ENCODE measurements around the gene IL25.

The IL25 gene

DNA sequence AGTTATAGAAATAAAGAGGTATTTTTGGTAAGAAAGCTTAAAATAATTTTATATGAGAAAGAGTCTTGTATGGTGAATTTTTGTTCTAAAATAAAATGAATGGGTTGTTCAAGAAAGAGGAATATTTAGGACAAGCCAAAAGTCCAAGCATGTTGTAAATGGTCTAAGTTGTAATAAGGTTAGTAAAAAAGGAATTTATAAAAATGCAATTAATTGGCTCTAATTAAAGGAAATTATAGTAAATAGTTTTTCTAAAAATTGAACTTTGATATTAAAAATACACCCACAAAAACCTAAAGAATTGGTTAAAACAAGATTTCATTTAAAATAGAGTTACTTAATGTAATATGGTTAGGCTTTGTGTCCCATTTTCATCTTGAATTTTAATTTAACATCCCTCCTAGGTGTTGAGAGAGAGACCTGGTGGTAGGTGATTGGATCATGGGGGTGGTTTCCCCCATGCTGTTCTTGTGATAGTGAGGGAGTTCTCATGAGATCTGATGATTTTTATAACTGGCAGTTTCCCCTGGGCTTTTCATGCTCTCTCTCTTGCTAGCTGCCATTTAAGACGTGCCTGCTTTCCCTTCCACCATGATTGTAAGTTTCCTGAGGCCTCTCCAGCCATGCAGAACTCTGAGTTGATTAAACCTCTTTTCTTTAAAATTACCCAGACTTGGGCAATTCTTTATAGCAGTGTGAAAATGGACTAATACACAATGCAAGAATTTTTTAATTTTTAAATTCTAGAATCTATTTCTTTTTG, 32.9 kb upstream of the IL25 start:
- no peak for DNase-seq

DNA sequence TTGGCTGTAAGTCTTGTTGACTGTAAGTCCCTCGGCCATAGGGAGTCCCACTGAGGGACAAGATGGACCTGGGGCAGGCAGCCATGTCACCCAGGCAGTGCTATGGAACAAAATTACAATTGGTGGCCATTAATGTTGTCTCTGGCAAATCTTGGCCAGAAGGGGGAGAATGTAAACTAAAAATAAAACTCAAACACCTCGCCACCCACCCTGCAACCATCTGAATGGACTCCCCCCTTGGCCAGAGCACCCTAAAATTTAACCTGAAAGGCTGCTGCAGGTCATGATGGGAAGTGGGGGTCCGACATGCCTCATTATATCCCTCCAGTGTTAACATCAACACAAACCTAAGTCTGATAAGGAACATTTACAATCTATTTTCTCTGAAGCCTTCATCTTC, 28.1 kb upstream of the IL25 start:
- peaks cover 3% of the 10 kb centered on the region for H3K9me3 ChIP-seq (ENCODE audit: control insufficient read depth, low read length)
- H3K9ac ChIP-seq (ENCODE audit: low read length): no peak overlapping the region
- H3K18ac ChIP-seq (ENCODE audit: low read depth in 1 of 2, low read length in 2 of 2): no peak overlapping the region
- no peak overlapping the region for H2AFZ ChIP-seq (ENCODE audit: low read depth, low read length)
- no peak overlapping the region for H2BK15ac ChIP-seq (ENCODE audit: low read depth, poor library complexity, severe bottlenecking)
- H4K8ac ChIP-seq (ENCODE audit: low read length): no peak overlapping the region
- H2AK5ac ChIP-seq (ENCODE audit: low read length, severe bottlenecking): no peak overlapping the region
- H3K4me3 ChIP-seq (ENCODE audit: insufficient read depth in 1 of 2, low read depth in 1 of 2, low read length in 2 of 2): no peak overlapping the region
- no peak for DNase-seq
- no peak overlapping the region for H2BK120ac ChIP-seq (ENCODE audit: low read depth, low read length)
- WGBS: 73% methylated on average over 3 of the region's 3 CpGs
- no peak overlapping the region for H3K27ac ChIP-seq (ENCODE audit: low read length, poor library complexity, severe bottlenecking)
- H3K4ac ChIP-seq (ENCODE audit: low read depth in 1 of 2, low read length in 2 of 2): no peak overlapping the region
- H2BK5ac ChIP-seq (ENCODE audit: low read depth, low read length, poor library complexity, severe bottlenecking): no peak overlapping the region
- H4K91ac ChIP-seq (ENCODE audit: low read length): no peak overlapping the region
- no peak overlapping the region for H3K14ac ChIP-seq (ENCODE audit: low read length in 2 of 2)
- H3K23ac ChIP-seq (ENCODE audit: low read length in 2 of 2): no peak overlapping the region
- no peaks in the 10 kb centered on the region for H3K79me1 ChIP-seq (replicated peaks; ENCODE audit: low read length, poor library complexity, severe bottlenecking)
- peaks cover 0 to 32% of the 10 kb centered on the region in 2 experiments for H3K36me3 ChIP-seq (ENCODE audit: control insufficient read depth in 1 of 2, insufficient read depth in 2 of 2, low read depth in 1 of 2, low read length in 2 of 2)
- peaks cover 3 to 4% of the 10 kb centered on the region in 2 experiments for H3K27me3 ChIP-seq (ENCODE audit: control insufficient read depth in 1 of 2, insufficient read depth in 1 of 2, low read length in 2 of 2)
- no peaks in the 10 kb centered on the region for H3K4me1 ChIP-seq (ENCODE audit: control insufficient read depth, insufficient read depth, low read depth, low read length)
- H3K4me2 ChIP-seq (ENCODE audit: low read length, poor library complexity, severe bottlenecking): no peak overlapping the region
- no peak overlapping the region for H2BK12ac ChIP-seq (ENCODE audit: low read length in 2 of 2)

More for the DNA sequence above, 32.9 kb upstream of the IL25 start:
- no peak overlapping the region for H3K14ac ChIP-seq (ENCODE audit: low read length in 2 of 2)
- no peak overlapping the region for H4K91ac ChIP-seq (ENCODE audit: low read length)
- H3K79me1 ChIP-seq (replicated peaks; ENCODE audit: low read length, poor library complexity, severe bottlenecking): no peaks in the 10 kb centered on the region
- no peak overlapping the region for H2AFZ ChIP-seq (ENCODE audit: low read depth, low read length)
- peaks cover 12 to 23% of the 10 kb centered on the region in 2 experiments for H3K27me3 ChIP-seq (ENCODE audit: control insufficient read depth in 1 of 2, insufficient read depth in 1 of 2, low read length in 2 of 2)
- no peak overlapping the region for H2BK120ac ChIP-seq (ENCODE audit: low read depth, low read length)
- no peak overlapping the region for H2AK5ac ChIP-seq (ENCODE audit: low read length, severe bottlenecking)
- no peak overlapping the region for H4K8ac ChIP-seq (ENCODE audit: low read length)
- H3K18ac ChIP-seq (ENCODE audit: low read depth in 1 of 2, low read length in 2 of 2): no peak overlapping the region
- H3K27ac ChIP-seq (ENCODE audit: low read length, poor library complexity, severe bottlenecking): no peak overlapping the region
- WGBS: 83% methylated on average over 1 of the region's 1 CpG
- no peak overlapping the region for H3K4ac ChIP-seq (ENCODE audit: low read depth in 1 of 2, low read length in 2 of 2)
- no peak overlapping the region for H3K9ac ChIP-seq (ENCODE audit: low read length)
- H2BK15ac ChIP-seq (ENCODE audit: low read depth, poor library complexity, severe bottlenecking): no peak overlapping the region
- H2BK5ac ChIP-seq (ENCODE audit: low read depth, low read length, poor library complexity, severe bottlenecking): no peak overlapping the region
- H3K4me3 ChIP-seq (ENCODE audit: insufficient read depth in 1 of 2, low read depth in 1 of 2, low read length in 2 of 2): no peak overlapping the region
- H3K9me3 ChIP-seq (ENCODE audit: control insufficient read depth, low read length): peaks cover 3% of the 10 kb centered on the region
- H3K36me3 ChIP-seq (ENCODE audit: control insufficient read depth in 1 of 2, insufficient read depth in 2 of 2, low read depth in 1 of 2, low read length in 2 of 2): no peaks in the 10 kb centered on the region
- H3K4me2 ChIP-seq (ENCODE audit: low read length, poor library complexity, severe bottlenecking): no peak overlapping the region
- no peak overlapping the region for H2BK12ac ChIP-seq (ENCODE audit: low read length in 2 of 2)
- H3K4me1 ChIP-seq (ENCODE audit: control insufficient read depth, insufficient read depth, low read depth, low read length): no peaks in the 10 kb centered on the region
- H3K23ac ChIP-seq (ENCODE audit: low read length in 2 of 2): no peak overlapping the region

DNA sequence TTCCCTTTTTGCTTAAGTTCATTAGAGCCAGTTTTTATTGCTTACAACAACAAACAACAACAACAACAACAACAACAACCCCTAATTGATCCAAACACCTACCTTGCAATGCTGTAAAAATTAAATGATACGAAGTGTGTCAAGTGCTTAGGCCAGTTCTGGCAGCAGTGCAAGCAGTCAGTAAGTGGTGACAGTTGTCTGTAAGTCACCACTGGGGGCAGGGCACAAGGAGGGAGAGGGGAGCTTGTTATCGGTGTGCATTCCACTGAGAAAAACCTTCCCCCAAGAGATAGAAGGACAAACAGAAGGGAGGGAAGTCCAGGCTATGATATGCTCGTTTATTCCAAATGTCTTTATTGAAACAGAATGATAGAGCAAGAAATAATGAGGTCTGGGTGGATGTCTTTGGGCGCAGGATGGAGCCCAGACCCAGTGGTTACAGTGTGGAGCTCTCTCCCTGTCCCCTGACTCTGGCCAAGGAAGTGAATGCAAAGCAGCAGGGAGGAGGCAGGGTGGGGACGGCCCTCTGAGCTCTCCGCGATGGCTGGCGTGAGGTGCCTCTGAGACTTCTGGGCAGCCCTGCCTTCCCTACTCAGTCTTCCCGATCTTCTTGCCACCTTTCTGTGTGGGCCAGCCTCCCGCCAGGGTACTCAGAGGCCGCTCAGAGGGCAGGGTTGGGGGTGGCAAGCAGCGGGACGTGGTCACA, 26.5 kb upstream of the IL25 start:
- H4K8ac ChIP-seq (ENCODE audit: low read length): no peak overlapping the region

DNA sequence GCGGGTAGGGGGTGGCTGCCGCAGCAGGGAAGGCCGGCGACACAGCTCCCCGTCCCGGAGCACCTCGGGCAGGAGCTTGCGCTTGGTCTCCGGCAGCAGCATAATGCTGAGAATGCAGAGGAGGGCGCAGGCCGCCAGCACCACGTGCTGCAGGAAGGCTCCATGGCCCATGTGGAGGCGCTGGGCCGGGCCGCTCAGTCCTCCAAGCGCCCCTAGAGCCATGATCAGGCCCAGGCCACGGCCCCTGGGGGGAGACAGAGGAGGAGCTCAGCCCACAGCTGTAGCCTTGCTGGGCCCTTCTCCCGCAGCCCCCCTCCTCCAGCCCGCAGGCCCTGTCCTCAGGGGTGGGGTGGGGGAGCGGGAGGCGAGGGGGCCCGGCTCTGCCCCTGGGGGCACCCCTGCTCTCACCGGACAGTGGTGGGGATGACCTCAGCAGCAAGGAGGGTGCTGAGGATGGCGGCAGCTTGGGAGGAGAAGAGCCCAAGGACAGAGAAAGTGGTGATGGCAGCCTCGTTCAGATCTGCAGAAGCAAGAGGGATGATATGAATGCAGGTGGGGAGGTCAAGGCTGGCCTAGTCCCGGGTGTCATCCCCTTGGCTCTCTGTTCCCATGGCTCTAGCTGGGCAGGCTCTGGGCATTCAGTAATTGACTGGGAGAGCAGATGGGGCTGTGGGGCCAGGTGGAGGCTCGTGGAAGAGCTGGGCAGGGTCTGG, 25.8 kb upstream of the IL25 start:
- DNase-seq: no peak
- H2BK12ac ChIP-seq (ENCODE audit: low read length in 2 of 2): no peak overlapping the region
- H4K8ac ChIP-seq (ENCODE audit: low read length): no peak overlapping the region
- no peak overlapping the region for H2BK120ac ChIP-seq (ENCODE audit: low read depth, low read length)
- H3K36me3 ChIP-seq (ENCODE audit: control insufficient read depth in 1 of 2, insufficient read depth in 2 of 2, low read depth in 1 of 2, low read length in 2 of 2): peaks cover 0 to 32% of the 10 kb centered on the region in 2 experiments
- no peak overlapping the region for H3K4ac ChIP-seq (ENCODE audit: low read depth in 1 of 2, low read length in 2 of 2)
- H4K91ac ChIP-seq (ENCODE audit: low read length): no peak overlapping the region
- H3K4me2 ChIP-seq (ENCODE audit: low read length, poor library complexity, severe bottlenecking): no peak overlapping the region
- H2BK15ac ChIP-seq (ENCODE audit: low read depth, poor library complexity, severe bottlenecking): no peak overlapping the region
- H3K14ac ChIP-seq (ENCODE audit: low read length in 2 of 2): no peak overlapping the region
- no peak overlapping the region for H3K27ac ChIP-seq (ENCODE audit: low read length, poor library complexity, severe bottlenecking)
- peaks cover 3 to 9% of the 10 kb centered on the region in 2 experiments for H3K27me3 ChIP-seq (ENCODE audit: control insufficient read depth in 1 of 2, insufficient read depth in 1 of 2, low read length in 2 of 2)
- WGBS: 77% methylated on average over 27 of the region's 27 CpGs
- peaks cover 1% of the 10 kb centered on the region for H3K79me1 ChIP-seq (replicated peaks; ENCODE audit: low read length, poor library complexity, severe bottlenecking)
- no peak overlapping the region for H2AFZ ChIP-seq (ENCODE audit: low read depth, low read length)
- H3K9ac ChIP-seq (ENCODE audit: low read length): no peak overlapping the region
- no peak overlapping the region for H3K23ac ChIP-seq (ENCODE audit: low read length in 2 of 2)
- H3K4me3 ChIP-seq (ENCODE audit: insufficient read depth in 1 of 2, low read depth in 1 of 2, low read length in 2 of 2): no peak overlapping the region
- no peak overlapping the region for H2AK5ac ChIP-seq (ENCODE audit: low read length, severe bottlenecking)
- H2BK5ac ChIP-seq (ENCODE audit: low read depth, low read length, poor library complexity, severe bottlenecking): no peak overlapping the region
- peaks cover 4% of the 10 kb centered on the region for H3K4me1 ChIP-seq (ENCODE audit: control insufficient read depth, insufficient read depth, low read depth, low read length)
- H3K9me3 ChIP-seq (ENCODE audit: control insufficient read depth, low read length): no peaks in the 10 kb centered on the region
- no peak overlapping the region for H3K18ac ChIP-seq (ENCODE audit: low read depth in 1 of 2, low read length in 2 of 2)

More for the DNA sequence above, 26.5 kb upstream of the IL25 start:
- Histone ChIP-seq H3K27ac (ENCODE audit: low read length, poor library complexity, severe bottlenecking) (no peak overlapping the region), H3K4ac (ENCODE audit: low read depth in 1 of 2, low read length in 2 of 2) (no peak overlapping the region), H3K36me3 (ENCODE audit: control insufficient read depth in 1 of 2, insufficient read depth in 2 of 2, low read depth in 1 of 2, low read length in 2 of 2) (peaks cover 0 to 32% of the 10 kb centered on the region in 2 experiments), H2BK12ac (ENCODE audit: low read length in 2 of 2) (no peak overlapping the region), H3K14ac (ENCODE audit: low read length in 2 of 2) (no peak overlapping the region), H4K91ac (ENCODE audit: low read length) (no peak overlapping the region), H2AK5ac (ENCODE audit: low read length, severe bottlenecking) (no peak overlapping the region), H3K18ac (ENCODE audit: low read depth in 1 of 2, low read length in 2 of 2) (no peak overlapping the region), H3K9me3 (ENCODE audit: control insufficient read depth, low read length) (no peaks in the 10 kb centered on the region), H2AFZ (ENCODE audit: low read depth, low read length) (no peak overlapping the region), H2BK5ac (ENCODE audit: low read depth, low read length, poor library complexity, severe bottlenecking) (no peak overlapping the region), H3K4me2 (ENCODE audit: low read length, poor library complexity, severe bottlenecking) (no peak overlapping the region), H3K27me3 (ENCODE audit: control insufficient read depth in 1 of 2, insufficient read depth in 1 of 2, low read length in 2 of 2) (peaks cover 3 to 4% of the 10 kb centered on the region in 2 experiments), H2BK120ac (ENCODE audit: low read depth, low read length) (no peak overlapping the region), H3K4me1 (ENCODE audit: control insufficient read depth, insufficient read depth, low read depth, low read length) (no peaks in the 10 kb centered on the region), H2BK15ac (ENCODE audit: low read depth, poor library complexity, severe bottlenecking) (no peak overlapping the region), H3K23ac (ENCODE audit: low read length in 2 of 2) (no peak overlapping the region), H3K9ac (ENCODE audit: low read length) (no peak overlapping the region), H3K79me1 (replicated peaks; ENCODE audit: low read length, poor library complexity, severe bottlenecking) (no peaks in the 10 kb centered on the region), H3K4me3 (ENCODE audit: insufficient read depth in 1 of 2, low read depth in 1 of 2, low read length in 2 of 2) (no peak overlapping the region)
- no peak for DNase-seq
- WGBS: 75% methylated on average over 13 of the region's 13 CpGs

All from mesenchymal stem cell (in vitro differentiated cells and primary cell).